Stimulated activated naive B cell treated with anti-CD40 and anti-IgM and Interleukin-4, amounts not matched to agents 10 μg/mL and 1 μg/mL and 100 μg/mL, for 72 hours (primary cell): ENCODE data around the gene TOP3B.

Experiments
- ATAC-seq, 2 donors: fragments of 150-1000 bp; cut with Tn5 transposase; replicated peaks; 2 replicates each; pipeline ENCODE4 v1.10.0; 2021; ENCODE audit warnings: moderate library complexity in 1 of 2
- DNase-seq: peaks from one replicate; pipeline ENCODE4 v3.0.0; 2021
- H3K27ac Mint-ChIP-seq: one replicate; pipeline ENCODE4 v1.8.0; 2022; ENCODE audit warnings: mild to moderate bottlenecking, mixed read lengths
- H3K27me3 Mint-ChIP-seq, 2 donors: one replicate each; pipeline ENCODE4 v1.8.0; 2022; ENCODE audit warnings: mixed read lengths in 2 of 2
- H3K36me3 Mint-ChIP-seq, 2 donors: one replicate each; pipeline ENCODE4 v1.8.0; 2022; ENCODE audit warnings: mixed read lengths in 2 of 2, mild to moderate bottlenecking in 1 of 2
- H3K4me1 Mint-ChIP-seq, 2 donors: one replicate each; pipeline ENCODE4 v1.8.0; 2022; ENCODE audit warnings: mixed read lengths in 2 of 2, mild to moderate bottlenecking in 1 of 2
- H3K4me3 Mint-ChIP-seq, 2 donors: one replicate each; pipeline ENCODE4 v1.8.0; 2022; ENCODE audit warnings: mild to moderate bottlenecking in 2 of 2, mixed read lengths in 2 of 2, moderate library complexity in 1 of 2
- H3K9me3 Mint-ChIP-seq, 2 donors: one replicate each; pipeline ENCODE4 v1.8.0; 2022; ENCODE audit warnings: mixed read lengths in 2 of 2, mild to moderate bottlenecking in 1 of 2

TOP3B gene

DNA sequence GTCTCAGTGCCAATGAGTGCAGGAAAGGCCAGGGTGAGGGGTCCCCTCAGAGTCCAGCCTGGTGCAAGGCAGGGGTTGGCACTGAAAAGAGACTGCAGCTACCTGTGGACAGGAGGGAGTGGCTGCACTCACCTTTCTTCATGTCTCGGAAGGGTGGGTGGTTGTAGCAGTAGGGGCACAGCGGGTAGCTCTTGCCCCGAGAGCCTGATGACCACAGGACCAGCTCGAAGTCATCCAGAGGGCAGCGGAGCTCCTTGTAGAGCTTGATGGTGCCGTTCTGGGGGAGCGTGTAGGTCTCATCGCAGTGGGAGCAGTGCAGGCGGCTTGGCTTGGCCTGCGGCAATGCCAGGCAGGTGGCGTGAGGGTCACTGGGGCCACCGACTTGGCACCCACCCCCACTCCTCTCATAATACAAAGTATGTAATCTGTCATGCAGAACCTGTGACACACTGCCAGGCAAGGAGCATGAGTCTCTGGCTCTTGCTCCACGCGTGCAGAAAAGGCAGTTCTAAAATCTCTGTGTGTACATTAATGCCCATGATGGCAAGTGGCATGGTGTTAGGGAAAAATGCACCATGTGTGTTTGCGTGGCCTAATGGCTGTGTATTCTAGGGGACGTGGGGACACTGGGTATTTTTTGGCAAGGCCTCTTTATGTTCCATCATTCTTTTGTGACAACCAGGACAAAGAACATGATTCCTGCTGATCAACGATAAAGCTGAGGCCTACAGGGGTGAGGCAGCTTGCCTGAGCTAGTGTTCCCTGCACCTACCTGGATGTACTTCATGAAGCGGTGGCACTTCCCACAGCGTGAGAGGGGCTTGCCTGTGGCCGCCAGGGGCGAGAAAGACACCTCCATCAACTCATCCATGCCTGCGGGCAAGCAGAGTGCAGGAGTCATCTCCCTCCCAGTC lies 24.0 kb downstream of the TOP3B start:
- no peaks in the 10 kb centered on the region for H3K27me3 Mint-ChIP-seq
- no peaks in the 10 kb centered on the region for H3K9me3 Mint-ChIP-seq
- peaks cover 0 to 4% of the 10 kb centered on the region in 2 donors for H3K4me1 Mint-ChIP-seq
- H3K27ac Mint-ChIP-seq, result no peak overlapping the region
- no peak overlapping the region for H3K4me3 Mint-ChIP-seq
- ATAC-seq (no peak), DNase-seq (no peak)
- H3K36me3 Mint-ChIP-seq, result peaks cover 25 to 32% of the 10 kb centered on the region in 2 donors

DNA sequence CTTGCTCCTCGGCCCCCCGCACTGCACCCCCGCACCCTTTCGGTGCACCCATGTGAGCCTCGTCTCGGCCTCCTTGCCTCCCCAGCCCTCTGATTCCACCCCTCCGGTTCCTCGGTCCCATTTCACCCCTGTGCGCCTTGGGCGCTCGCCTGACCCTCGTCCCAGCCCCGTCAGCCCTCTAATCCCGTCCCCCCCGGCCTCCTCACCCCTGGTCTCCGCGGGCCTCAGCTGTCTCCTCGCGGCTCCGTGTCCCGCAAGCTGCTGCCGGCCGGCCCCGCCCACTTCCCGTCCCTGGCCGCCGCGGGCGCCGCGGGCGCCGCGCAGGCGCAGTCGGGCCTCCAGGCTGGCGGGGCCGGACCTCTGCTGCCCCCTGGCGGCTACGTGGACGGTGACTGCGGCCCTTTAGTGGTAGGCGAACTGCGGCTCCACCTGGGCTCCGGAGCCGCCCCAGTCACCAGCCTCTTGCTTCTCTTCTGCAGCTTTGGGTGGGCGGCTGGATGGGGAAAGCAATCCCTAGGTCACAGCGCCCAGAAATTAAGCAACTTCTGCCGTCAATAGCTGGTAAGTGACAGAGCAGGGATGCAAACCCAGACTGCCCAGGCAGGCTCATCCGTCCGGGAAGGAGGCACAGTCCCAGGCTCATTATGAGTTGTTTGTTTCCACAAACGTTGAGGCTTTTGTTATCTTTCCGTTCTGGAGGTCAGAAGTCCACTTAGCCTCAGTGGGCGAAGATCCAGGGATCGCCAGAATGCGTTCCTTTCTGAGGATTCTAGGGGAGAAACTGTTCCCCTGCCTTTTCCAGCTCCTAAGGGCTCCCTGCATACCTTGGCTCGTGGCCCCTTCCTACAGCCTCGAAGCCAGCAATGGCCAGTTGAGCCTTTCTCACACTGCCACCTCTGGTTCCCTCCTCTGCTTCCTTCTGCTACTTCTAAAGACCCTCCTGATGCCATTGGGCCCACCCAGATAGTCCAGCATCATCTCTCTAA lies 29.7 kb downstream of the TOP3B start, which contains the start of gene PPM1F:
TSS of gene PPM1F (minus strand) at position 263 of the 986 bp plus-strand sequence. CDS start 6,800 bp downstream, outside the sequence.
- ATAC-seq (peak; percentile 87 to 89), DNase-seq (peak; percentile 82)
- H3K4me1 Mint-ChIP-seq, result peaks cover 18 to 42% of the 10 kb centered on the region in 2 donors
- H3K27ac Mint-ChIP-seq, result peak within 1 kb of the TSS; percentile 84
- H3K27me3 Mint-ChIP-seq, result no peaks in the 10 kb centered on the region
- H3K4me3 Mint-ChIP-seq, result peak within 1 kb of the TSS; percentile 91 to 94
- H3K9me3 Mint-ChIP-seq, result no peaks in the 10 kb centered on the region
- peaks cover 0 to 5% of the 10 kb centered on the region in 2 donors for H3K36me3 Mint-ChIP-seq

DNA sequence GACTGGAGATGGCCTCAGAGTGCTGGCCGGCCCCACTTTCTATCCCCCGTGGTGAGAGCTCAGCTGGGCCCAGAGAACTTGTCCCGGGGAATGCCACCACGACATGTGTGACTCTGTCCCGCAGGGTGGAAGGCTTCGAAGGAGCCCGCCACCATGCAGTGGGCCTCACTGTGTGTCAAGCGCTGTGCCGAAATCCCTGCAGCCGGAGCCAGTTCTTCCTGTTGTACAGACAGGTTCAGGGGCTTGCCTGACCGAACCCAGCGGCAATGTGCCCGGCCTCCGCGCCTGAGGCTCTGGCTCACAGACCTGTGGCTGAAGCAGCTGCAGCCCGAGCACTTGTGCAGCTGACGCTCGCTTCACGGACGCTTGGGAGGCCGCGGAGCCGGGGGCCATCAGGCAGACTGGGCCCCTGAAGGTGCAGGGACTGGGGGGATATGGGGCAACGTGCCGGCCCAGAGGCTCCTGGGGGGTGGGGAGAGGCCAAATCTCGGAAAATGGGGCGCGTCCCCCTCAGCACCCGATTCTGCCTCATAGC lies 30.6 kb downstream of the TOP3B start:
- peak overlapping the region; percentile 72 for H3K27ac Mint-ChIP-seq
- peak; percentile 19 for DNase-seq
- H3K27me3 Mint-ChIP-seq, result no peaks in the 10 kb centered on the region
- no peaks in the 10 kb centered on the region for H3K9me3 Mint-ChIP-seq
- peaks cover 24 to 51% of the 10 kb centered on the region in 2 donors for H3K4me1 Mint-ChIP-seq
- peaks cover 0 to 5% of the 10 kb centered on the region in 2 donors for H3K36me3 Mint-ChIP-seq
- H3K4me3 Mint-ChIP-seq, result peak overlapping the region; percentile 91 to 94
- peak; percentile 55 to 58 for ATAC-seq

DNA sequence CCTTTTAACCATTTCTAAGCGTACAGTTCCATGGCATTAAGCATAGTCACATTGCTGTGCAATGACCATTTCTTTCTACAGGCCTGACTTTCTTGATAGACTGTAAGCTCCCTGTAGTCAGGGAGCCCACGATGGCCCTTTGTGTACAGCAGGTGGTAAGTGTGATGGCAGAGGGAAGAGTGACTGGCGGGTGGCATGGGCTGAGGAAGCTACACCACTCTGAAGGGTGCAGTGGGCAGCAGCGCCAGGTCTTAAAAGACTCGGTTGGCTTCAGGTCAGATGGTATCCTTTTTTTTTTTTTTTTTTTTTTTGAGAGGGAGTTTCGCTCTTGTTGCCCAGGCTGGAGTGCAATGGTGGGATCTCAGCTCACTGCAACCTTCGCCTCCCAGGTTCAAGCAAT lies 31.5 kb downstream of the TOP3B start:
- Mint-ChIP-seq H3K9me3 (no peaks in the 10 kb centered on the region), H3K4me3 (peak overlapping the region in 1 of 2 donors; percentile 39), H3K27ac (no peak overlapping the region), H3K4me1 (peaks cover 24 to 53% of the 10 kb centered on the region in 2 donors), H3K36me3 (peaks cover 0 to 7% of the 10 kb centered on the region in 2 donors), H3K27me3 (no peaks in the 10 kb centered on the region)
- ATAC-seq, result no peak
- DNase-seq, result no peak

DNA sequence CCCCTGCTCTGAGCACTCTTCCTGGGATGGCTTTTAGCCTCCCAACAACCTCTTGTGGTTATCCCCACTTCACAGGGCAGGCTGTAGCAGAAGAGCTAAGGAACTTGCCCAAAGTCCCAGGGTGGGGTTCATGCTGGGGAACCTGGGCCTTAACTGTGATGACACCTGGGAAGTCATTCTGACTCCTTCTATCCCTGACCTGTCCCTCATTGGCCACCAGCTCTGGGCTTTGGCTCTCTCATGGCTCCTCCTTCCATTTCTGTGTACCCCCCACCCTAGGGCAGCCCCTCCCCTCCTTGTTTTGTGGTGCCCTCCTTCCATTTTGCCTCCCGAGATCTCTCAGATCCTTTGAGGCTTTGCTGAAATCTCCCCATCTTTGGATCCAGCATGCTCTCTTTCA lies 32.6 kb downstream of the TOP3B start:
- ATAC-seq (no peak), DNase-seq (no peak)
- H3K27ac Mint-ChIP-seq, result no peak overlapping the region
- no peaks in the 10 kb centered on the region for H3K9me3 Mint-ChIP-seq
- peaks cover 5 to 18% of the 10 kb centered on the region in 2 donors for H3K36me3 Mint-ChIP-seq
- H3K4me3 Mint-ChIP-seq, result no peak overlapping the region
- no peaks in the 10 kb centered on the region for H3K27me3 Mint-ChIP-seq
- H3K4me1 Mint-ChIP-seq, result peaks cover 24 to 53% of the 10 kb centered on the region in 2 donors

DNA sequence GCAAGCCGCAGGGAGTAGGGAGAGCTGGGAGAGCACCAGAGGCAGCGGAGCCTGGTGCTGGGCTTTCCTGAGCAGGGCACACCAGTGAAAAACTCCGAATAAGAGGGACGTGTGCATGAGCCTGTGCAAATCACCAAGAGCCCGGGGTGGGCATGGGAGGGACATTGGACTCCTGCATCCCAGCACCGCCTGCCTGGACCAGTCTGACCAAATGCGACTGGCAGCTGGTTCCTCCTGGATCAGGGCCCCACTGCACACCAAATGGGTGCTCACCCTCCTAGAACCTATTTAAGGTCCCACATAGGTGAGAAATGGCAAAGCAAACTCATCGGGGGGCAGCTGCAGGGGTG lies 33.0 kb downstream of the TOP3B start:
- Mint-ChIP-seq H3K4me3 (no peak overlapping the region), H3K27ac (no peak overlapping the region), H3K4me1 (peaks cover 24 to 53% of the 10 kb centered on the region in 2 donors), H3K9me3 (no peaks in the 10 kb centered on the region), H3K36me3 (peaks cover 8 to 19% of the 10 kb centered on the region in 2 donors), H3K27me3 (no peaks in the 10 kb centered on the region)
- no peak for DNase-seq
- no peak for ATAC-seq

DNA sequence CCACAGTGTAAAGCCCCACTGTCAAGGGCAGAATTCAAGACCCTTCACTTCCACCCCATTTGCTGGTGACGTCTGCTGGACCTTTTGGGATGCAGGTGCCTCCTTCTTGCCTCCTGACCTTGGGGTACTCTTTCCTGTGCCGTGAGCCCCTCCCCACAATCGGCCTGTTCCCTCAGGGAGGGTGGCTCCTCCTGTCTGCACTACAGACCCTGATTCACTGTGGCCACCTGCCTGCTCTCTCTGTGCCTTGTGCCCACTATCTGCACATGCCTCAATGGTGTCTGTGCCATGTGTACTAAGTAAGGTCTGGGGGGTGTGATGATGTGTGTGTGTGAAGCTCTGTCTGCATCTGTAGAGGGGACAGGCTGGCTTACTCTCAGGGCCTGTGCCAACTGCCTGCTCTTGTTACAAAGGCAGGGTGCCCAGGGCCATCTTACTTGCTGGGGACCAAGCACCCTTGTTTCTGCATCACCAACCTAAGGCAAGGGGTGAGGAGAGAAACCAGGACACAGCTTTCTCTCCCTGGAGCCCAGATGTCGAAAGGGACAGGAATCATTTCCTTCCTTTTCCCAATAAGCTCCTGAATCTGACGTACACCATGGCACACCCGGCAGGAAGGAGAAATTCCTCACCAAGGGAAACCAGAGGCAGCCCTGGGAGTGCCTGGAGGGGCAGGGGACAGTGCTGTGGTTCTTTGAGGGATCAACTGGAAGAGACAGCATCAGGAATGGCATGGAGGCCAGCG lies 33.6 kb downstream of the TOP3B start:
- Mint-ChIP-seq H3K4me1 (peaks cover 24 to 53% of the 10 kb centered on the region in 2 donors), H3K27ac (no peak overlapping the region), H3K27me3 (no peaks in the 10 kb centered on the region), H3K36me3 (peaks cover 10 to 22% of the 10 kb centered on the region in 2 donors), H3K4me3 (no peak overlapping the region), H3K9me3 (no peaks in the 10 kb centered on the region)
- ATAC-seq (no peak), DNase-seq (no peak)

DNA sequence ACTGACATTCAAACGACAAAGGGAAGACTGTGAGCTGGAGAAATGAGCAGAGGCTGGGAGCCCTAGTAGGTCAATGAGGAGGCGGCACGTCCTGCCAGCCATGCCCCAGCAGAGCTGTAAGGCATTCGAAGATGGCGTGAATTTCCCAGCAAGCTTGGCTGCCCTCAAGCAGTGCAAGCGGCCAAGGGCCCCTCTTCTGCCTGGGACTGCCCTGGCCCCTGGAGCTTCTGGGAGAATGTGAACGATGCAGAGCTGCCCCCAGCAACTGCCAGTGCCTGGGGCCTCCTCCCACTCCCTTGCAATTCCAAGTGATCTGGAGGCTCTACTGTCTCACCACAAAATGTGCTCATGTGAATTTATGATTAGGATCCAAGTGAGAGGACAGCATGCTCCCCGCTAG lies 34.2 kb downstream of the TOP3B start:
- Mint-ChIP-seq H3K27me3 (no peaks in the 10 kb centered on the region), H3K27ac (no peak overlapping the region), H3K4me3 (no peak overlapping the region), H3K36me3 (peaks cover 10 to 27% of the 10 kb centered on the region in 2 donors), H3K9me3 (no peaks in the 10 kb centered on the region), H3K4me1 (peaks cover 24 to 52% of the 10 kb centered on the region in 2 donors)
- DNase-seq (no peak), ATAC-seq (no peak)

DNA sequence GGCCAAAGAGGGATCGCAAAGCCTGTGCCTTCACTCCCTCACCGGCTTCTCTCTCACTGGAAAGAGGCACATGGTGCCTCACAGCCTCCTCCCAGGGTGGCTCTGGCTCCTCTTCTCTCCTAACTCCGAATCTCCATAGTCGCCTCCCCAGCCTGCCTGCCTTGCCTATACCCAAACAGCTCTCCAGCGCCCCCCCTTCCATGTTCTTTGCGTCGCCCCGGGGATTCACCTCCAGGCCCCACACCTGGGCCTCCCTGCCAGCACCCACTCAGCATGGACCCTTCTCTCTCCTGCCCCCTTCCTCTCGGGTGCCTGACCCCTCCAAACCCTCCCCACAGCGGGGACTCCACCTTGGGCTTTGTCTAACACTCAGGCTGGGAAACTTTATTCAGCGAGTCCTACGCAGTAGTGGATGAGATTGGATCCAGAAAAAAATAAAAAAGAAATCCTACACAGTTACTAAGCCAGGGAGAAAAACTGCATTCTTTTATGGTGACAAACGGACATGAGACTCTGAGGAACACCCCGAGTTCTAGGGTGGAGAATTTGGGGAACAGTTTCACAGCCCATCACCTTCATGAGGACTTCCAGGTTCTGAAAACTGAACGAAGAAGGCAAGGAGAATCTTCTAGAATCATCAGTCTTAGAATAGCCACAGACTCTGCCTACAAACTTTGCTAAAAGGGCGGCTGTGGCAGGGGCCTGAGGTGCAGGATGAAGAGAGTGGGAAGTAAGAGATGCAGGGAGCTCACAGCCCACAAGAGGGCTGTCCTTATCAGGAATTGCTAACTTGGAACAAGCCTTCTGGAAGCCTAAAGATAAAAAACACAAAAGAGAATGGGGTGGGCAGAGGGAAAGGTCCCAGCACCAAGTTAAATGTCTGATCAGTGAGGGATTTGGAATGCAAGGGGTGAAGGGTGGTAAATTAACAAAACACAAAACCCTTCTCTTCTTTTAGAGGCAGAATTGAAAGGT lies 35.3 kb downstream of the TOP3B start:
- no peak for ATAC-seq

DNA sequence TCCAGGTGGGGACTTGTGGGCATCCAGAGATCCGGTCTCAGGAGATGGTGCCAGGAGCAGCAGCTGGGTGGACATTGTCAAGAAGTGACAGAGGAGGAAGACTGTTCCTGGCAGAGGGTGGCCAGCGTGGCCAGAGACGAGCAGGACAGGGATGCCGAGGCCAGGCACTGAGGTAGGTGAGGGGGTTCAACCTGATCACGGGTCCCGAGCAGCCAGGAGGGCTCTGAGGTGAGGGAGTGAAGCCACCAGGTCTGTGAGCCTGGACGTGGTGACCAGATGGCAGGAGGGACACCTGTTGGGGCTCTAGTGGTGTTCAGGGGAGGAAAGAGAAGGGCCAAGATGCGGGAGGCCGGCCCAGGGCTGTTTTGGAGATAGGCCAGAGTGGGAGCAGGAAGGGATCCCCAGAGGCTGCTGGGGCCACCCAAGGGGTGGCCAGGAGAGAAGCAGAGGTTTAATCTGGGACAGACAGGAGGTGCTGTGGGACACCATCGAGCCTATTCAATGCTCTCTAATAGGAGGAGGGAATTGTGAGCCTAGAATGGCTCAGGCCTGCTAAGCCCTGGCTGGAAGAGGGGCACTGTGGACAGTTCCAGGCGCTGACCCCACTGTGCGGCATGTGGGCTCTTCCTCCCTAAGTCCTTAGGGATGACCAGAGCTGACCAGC lies 36.2 kb downstream of the TOP3B start:
- Mint-ChIP-seq H3K9me3 (no peaks in the 10 kb centered on the region), H3K36me3 (peaks cover 17 to 34% of the 10 kb centered on the region in 2 donors), H3K4me3 (no peak overlapping the region), H3K27ac (no peak overlapping the region), H3K4me1 (peaks cover 30 to 49% of the 10 kb centered on the region in 2 donors), H3K27me3 (no peaks in the 10 kb centered on the region)
- no peak for ATAC-seq
- DNase-seq, result no peak

More for the DNA sequence above, 35.3 kb downstream of the TOP3B start:
- H3K36me3 Mint-ChIP-seq, result peaks cover 16 to 32% of the 10 kb centered on the region in 2 donors
- no peak overlapping the region for H3K4me3 Mint-ChIP-seq
- H3K27me3 Mint-ChIP-seq, result no peaks in the 10 kb centered on the region
- peak overlapping the region; percentile 81 for H3K27ac Mint-ChIP-seq
- no peaks in the 10 kb centered on the region for H3K9me3 Mint-ChIP-seq
- H3K4me1 Mint-ChIP-seq, result peaks cover 32 to 49% of the 10 kb centered on the region in 2 donors
- DNase-seq, result no peak

DNA sequence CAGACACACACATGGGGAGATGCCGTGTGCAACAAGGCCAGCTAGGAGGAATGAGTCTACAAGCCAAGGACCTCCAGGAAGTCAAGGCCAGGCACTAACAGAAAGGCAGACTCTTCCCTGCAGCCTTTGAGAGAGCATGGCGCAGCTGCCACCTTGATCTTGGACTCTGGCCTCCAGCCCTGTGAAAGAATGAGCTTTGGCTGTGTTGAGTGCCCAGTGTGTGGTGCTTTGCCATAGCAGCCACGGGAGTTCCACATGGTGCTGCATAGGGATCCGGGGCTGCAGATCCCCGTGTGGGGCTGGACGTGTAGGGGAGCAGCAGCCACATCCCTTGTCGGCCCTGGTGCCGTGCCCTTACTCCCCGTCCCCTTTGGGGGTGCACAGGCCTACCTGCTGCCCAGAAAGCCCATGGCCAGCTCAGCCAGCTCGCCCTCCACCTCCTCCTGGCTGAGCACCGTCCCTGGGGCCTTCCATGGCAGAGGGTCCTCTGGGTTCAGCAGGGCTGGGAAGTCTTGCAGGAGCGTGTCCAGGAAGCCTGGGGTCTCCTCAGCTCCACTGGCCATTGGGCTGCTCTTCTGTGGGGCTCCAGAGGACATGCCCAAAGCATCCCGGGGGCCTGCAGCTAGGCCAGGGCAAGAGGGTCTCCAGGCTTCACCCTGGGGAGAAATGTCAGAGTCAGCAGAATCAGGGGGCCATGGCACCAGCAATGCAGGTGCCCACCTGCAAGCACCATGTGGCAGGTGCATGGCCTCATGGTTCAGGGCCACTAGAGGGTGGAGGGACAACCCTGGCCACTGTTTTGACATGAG lies 36.9 kb downstream of the TOP3B start:
- Mint-ChIP-seq H3K27me3 (no peaks in the 10 kb centered on the region), H3K36me3 (peaks cover 20 to 38% of the 10 kb centered on the region in 2 donors), H3K4me3 (no peak overlapping the region), H3K4me1 (peaks cover 30 to 53% of the 10 kb centered on the region in 2 donors), H3K27ac (no peak overlapping the region), H3K9me3 (no peaks in the 10 kb centered on the region)
- DNase-seq, result no peak
- no peak for ATAC-seq
